ENCODE data around the gene CIDEC.
A peak's percentile ranks its signal among the peaks of the same experiment; 100 is the strongest.
"Not testable (repeated sequence)": the region's sequence is repeated elsewhere in the genome, so short reads cannot be mapped to it uniquely, and the experiment has no call there.

The CIDEC gene

DNA sequence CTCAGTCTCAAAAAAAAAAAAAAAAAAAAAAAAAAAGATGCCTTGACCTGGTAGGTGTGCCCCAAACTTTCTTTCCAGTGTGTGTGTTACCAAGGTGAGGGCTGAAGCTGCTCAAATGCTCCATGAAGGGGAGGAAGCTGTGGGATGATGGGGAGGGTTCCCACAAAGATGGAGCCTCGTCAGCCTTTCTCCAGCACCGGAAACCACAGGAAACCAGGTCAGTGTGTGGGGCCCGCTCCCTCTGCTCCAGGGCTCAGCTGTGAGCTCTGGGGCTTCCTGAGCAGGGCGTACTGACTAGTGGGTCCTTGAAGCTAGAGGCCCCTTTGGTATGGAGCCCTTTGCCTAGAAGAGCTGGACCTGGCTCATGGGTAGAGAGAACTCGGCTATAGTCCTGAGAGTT, 21.9 kb upstream of the CIDEC start:
- peak; percentile 31 for DNase-seq (ENCODE audit: low spot score)

DNA sequence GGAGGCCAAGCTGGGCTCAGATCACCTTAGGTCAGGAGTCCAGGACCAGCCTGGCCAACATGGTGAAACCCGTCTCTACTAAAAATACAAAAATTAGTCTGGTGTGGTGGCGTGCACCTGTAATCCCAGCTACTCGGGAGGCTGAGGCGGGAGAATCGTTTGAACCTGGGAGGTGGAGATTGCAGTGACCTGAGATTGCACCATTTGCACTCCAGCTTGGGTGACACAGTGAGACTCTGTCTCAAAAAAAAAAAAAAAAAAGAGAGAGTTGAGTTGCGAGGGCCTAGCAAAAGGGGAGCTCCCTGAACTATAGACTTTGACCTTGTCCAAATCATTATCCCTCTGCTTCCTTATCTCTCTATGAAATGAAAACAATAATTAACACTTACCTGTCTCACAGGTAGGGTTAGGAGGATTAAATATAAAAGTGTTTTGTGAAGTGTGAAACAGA, 20.9 kb upstream of the CIDEC start:
- DNase-seq (ENCODE audit: low spot score), result not testable (repeated sequence)

DNA sequence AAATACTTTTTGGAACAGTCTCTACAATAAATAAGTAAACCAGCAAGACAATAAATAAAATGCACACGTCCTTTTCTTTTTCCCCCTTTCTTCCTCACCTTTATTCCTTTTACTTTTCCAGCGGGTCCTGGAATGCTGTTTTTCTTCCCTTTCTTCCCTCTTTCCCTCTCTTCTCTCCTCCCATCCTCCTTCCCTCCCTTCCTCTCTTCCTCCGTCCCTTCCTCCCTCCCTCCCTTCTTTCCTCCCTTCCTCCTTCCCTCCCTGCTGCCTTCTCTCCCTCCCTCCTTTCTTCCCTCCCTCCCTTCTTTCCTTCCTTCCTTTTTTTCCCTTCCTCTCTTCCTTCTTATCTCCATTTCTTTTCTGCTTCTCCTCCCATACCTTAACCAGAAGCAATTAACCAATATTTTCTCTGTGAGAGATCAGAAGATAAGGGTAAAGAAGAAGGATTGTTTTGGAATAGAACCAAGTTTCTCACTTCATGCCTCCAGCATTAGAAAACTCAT, 19.3 kb upstream of the CIDEC start:
- DNase-seq (ENCODE audit: low spot score), result no peak

DNA sequence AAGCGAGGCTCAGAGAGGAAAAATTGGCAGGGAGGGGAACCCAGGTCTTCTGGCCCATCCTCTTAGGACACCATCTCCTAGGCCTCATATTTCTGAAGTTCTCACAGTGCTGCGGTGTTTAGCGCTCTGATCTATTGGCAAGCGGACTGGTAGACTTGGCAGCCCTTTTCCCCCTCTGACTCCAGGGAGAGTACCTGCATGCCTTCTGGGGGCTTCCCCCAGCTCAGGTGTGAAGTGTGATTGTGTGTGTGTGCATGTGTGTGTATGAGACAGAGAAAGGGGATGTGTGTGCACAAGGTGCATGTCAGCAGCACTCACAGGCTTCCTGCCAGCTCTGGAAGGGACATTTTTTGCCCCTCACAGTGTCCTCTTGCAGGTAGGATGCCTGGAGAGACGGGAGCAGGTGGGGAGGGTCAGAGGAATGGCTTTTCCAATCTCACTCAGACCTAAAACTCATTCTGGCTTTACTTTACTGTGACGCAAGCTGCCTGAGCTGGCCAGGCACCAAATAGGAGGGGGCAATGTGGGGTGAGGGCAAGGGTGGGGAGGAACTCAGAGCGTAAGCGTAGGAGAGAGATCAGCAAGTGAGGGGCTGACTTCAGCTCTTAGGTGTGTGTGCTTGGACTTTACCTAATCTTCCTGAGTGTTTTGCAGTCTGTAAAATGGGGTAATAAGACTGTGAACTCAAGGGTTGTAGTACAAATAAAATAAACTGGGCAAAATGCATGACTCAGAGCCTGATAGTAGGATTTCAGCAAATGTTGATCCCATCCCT, 18.6 kb upstream of the CIDEC start:
- no peak for DNase-seq (ENCODE audit: low spot score)

DNA sequence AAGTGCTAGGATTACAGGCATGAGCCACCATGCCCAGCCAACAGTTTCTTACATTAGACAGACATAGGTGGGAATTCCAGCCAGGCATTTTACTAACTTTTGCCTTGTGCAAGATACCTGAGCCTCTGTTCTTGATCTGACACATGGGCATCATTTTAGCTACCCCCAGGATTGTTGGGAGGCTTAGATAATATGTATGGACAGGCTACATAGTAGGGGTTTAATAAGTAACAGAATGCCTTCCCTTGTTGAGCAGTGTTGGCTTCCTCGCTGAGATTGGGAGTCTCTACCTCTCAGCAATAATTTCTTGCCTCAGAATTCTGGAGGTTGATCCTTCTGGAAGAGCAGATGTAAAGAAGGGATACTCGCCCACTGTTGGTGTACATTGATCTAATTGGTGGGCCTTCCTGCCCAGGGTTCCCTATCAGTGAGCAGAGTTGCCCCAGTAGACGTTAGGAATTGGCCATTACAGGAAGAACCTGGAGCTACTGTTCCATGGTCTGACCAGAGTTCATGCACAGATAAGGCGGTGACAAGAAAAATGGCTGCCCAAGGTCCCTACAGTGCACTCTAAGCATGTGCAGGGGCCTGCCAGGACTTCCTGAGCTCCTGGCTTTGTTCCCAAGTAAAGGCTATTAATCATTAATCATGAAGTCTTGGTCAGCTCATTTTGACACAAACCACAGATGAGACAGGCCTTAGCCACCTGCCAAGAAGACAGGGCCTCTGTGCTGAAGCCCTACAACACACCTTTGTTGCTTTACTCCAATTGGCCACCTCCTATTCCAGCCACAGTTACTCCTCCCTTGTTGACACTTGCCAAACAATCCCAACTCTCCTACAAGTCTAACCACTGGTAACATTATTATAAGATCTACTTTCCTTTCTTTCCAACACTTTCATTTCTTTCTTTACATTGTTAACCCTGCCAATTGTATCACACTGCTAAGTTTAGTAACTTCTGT, 17.6 kb upstream of the CIDEC start:
- DNase-seq (ENCODE audit: low spot score), result no peak

DNA sequence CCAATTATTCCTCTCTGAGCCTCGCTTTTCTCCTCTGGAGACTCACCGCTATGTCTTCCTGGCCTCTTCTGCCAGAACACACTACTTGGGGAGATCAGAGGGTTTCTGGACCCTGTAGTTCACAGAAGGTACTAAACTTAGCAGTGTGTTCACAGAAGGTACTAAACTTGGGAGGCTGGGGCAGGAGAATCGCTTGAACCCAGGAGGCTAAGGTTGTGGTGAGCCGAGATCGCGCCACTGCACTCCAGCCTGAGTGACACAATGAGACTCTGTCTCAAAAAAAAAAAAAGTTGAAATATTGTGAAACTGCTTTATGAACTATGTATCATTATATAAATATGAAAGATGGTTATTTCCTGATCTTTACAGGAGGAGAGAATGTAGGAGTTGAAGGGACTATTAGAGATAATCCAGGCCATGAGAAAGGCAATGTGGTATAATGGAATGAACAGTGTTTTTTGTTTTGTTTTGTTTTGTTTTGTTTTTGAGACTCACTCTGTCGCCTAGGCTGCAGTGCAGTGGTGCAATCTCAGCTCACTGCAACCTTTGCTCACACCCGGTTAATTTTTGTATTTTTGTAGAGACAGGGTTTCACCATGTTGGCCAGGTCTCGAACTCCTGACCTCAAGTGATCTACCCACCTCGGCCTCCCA, 16.8 kb upstream of the CIDEC start:
- DNase-seq (ENCODE audit: low spot score), result not testable (repeated sequence)

DNA sequence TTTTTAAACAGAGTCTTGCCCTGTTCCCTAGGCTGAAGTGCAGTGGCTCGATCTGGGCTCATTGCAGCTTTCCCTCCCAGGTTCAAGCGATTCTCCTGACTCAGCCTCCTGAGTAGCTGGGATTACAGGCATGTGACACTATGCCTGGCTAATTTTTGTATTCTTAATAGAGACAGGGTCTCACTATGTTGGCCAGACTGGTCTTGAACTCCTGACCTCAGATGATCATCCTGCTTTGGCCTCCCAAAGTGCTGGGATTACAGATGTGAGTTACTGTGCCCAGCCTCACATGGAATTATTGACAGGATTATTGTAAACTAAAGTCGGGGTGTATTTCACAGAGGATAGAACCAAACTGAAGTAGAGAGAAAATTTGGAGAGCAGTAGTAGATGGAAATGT, 15.7 kb upstream of the CIDEC start:
- not testable (repeated sequence) for DNase-seq (ENCODE audit: low spot score)

DNA sequence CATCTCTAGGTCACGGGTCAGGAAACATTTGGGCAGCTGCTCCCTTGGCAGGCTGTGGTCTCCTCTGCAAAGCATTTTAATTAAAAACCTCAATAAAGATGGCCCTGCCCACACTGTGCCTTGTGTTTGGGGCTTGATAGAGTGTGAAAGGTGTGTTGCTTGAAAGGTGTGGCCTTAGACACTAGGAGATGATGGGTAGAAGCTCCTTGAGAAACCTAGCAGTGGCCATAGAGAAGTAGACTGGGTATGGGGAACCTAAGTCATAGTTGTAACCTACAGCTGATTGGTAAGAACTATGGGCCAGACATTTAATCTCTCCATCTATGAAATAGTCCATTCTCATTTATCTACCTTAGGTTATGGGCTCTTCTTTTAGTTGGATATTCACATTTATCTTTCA, 13.7 kb upstream of the CIDEC start:
- DNase-seq (ENCODE audit: low spot score), result no peak

DNA sequence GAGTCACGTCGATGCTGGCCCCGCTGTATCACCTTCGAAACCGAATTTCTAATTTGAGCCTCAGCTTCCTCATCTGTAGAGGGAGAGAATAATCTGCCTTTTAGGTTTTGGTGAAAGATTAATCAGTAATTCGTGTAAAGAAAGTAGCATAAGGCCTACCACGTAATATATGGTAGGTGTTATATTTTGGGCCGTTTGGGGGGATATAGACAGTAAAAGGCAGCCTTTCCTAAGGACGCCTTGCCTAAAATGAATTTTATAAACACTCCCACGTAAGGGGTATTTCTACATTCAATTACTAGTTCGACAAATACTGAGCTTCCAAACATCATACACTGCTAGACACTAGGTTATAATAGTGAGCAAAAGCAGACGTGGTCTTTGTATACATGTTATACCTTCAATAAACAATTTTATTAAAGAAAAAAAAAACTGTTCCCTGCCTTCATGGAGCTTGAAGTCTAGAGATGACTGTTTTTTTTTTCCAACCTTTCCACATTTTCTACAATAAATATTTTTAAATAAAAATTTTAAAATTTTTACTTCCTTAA, 11.1 kb upstream of the CIDEC start:
- DNase-seq (ENCODE audit: low spot score), result no peak

DNA sequence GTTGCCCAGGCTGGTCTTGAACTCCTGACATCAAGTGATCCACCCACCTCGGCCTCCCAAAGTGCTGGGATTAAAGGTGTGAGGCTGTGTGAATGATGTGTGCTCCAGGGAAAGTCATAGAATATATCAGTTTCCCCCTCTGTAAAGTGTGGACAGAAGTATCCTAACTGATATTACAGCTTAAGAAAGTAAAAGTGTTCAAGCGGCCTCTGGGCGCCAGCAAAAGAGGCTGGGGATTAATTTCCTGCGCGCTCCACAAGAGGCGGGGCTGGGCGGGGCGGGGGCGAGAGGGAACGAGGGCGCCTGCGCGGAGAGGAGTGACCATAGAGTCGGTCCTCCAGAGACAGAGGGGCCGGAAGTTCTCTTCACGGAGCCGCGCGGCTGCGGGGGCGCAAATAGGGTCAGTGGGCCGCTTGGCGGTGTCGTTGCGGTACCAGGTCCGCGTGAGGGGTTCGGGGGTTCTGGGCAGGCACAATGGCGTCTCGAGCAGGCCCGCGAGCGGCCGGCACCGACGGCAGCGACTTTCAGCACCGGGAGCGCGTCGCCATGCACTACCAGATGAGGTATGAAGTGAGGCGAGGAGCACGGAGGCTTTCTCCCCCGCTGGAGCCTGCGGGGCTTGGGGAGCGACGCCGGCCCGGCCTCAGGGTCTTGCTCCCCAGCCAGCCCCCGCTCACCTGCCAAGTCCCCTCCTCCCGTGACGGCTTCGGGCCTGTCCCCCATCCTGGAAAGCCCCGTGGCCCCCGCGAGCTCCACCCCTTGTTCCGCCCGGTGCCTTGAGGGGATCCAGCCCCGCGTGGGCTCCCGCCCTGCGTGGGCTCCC, 10.4 kb upstream of the CIDEC start, which contains the start of gene JAGN1:
TSS of gene JAGN1 (plus strand) at position 362 of the 823 bp plus-strand sequence. CDS start at position 475, 113 bp downstream.
- DNase-seq (ENCODE audit: low spot score), result peak; percentile 94

DNA sequence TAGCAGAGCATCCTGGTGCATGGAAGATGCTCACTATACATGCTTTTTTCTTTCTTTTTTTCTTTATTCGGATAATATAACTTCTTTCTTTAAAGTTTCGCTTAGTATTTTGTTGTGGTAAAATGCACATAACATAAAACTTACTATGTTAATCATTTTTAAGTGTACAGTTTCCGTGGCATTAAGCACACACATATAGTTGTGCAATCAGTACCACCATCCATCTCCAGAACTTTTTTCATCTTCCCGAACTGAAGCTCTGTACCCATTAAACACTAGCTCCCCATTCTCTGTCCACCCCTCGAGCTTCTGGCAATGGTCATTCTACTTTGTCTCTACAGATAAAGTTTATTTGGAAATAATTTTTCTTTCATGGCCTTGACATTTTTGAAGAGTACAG, 9.4 kb upstream of the CIDEC start:
- no peak for DNase-seq (ENCODE audit: low spot score)

DNA sequence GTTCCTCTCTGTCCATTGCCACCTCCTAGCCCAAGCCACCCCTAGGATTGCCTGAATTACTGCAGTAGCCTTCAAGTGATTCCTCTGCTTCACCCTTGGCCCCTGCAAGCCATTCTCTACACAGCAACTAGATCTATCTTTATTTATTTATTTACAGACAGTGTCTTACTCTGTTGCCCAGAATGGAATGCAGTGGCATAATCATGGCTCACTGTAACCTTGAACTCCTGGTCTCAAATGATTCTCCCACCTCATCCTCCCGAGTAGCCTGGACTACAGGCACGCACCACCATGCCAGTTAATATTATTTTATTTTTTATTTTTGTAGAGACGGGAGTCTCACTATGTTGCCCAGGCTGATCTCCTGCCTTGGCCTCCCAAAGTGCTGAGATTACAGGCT, 8.5 kb upstream of the CIDEC start:
- no peak for DNase-seq (ENCODE audit: low spot score)

DNA sequence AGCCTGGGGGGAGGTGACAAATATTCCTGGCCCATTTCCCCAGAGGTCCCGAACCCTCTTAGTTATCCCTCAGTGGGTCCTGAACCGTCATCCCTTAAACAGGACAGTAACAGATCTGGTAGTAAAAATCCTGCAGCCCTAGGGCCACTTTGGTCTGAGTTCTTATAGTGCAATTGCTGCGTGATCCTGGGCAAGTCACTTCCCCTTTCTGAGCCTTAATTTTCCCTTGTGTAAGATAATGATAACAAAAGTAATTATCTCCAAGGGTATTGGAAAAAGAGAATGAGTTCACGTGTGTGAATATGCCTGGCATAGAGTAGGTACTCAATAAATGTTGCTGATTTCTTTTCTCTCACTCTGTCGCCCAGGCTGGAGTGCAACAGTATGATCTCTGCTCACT, 7.4 kb upstream of the CIDEC start:
- no peak for DNase-seq (ENCODE audit: low spot score)

DNA sequence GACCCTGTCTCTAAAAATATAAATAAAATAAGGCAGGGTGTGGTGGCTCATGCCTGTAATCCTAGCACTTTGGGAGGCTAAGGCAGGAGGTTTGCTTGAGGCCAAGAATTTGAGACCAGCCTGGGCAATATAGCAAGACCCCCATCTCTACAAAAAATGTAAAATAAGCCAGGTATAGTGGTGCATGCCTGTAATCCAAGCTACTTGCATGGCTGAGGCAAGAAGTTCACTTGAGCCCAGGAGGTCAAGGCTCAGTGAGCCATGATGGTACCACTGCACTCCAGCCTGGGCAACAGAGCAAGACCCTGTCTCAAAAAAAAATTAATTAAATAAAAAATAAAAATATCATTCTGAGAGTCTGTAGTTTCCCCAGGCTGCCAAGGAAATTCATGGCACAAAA, 6.3 kb upstream of the CIDEC start:
- DNase-seq (ENCODE audit: low spot score), result no peak

DNA sequence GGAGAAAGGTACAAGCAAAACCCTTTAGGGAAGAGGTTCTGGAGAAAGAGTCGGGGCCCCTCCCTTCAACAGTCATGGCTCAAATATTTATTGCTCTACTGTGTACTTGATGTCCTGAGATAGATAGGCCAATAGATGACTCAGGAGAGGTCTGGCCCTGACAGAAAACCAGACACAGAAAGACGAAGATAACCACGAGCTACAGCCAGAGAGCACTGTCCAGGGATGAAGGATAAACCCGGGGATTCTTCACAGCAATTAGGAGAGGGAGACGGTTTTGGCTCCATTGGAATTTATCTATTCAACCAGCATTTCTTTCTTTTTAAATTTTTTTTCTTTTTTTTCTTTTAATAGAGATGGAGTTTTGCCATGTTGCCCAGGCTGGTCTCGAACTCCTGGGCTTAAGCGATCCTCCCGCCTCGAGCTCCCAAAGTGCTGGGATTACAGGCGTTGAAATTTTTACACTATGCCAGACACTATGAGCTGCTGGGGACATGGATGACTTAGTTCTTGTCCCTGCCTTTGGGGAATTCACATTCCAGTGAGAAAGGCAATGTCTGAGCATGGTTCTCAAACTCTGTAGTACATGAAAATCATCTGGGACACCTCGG, 4.6 kb upstream of the CIDEC start:
- DNase-seq (ENCODE audit: low spot score), result no peak

DNA sequence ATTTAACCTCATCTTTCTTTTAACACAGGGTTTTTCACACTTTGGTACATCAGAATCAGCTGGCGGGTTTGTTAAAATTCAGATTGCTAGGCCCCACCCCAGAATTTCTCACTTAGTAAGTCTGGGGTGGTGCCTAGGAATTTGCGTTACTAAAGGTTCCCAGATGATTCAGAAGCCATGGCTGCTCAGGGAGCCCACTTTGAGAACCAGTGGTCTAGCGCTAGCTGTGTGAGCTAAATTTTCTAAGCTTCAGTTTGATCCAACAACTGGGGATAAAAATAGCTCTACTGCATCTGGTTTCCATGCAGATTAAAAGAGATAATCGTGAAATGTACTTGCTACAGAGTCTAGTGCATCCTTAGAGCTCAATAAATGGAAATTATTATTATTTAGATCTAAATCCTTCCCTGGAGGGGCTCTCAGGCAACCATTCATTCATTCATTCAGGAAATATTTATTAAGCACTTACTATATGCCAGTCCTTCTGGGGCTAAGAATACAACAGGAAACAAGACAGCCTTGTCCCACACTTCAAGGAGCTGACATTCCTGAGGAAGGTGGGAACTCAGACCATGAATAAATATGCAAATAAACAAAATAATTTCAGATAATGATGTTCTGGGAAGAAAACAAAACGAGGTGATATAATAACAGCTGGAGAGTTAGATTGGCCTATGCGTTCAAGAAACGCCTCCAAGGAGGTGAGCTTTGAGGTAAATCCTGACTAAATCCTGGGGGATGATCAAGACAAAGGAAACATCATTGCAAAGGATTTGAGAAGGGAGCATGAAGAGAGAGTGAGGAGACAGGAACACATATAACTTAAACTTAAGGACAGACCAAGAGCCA, 3.9 kb upstream of the CIDEC start:
- DNase-seq (ENCODE audit: low spot score), result no peak

DNA sequence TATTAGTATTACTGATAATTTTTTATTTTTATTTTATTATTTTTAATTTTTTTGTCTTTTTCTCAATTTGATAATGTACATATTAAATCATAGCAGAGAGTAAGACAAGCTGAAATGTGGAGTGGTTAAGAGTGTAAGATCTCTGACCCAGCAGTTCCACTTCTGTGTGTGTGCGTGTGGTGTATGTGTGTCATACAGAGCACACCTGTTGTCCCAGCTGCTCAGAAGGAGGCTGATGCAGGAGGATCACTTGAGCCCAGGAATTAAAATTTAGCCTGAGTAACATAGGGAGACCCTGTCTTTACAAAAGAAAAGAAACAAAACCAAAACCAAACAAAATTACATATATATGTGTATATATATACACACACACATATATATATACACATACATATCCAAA, 1.4 kb upstream of the CIDEC start:
- DNase-seq (ENCODE audit: low spot score), result no peak

DNA sequence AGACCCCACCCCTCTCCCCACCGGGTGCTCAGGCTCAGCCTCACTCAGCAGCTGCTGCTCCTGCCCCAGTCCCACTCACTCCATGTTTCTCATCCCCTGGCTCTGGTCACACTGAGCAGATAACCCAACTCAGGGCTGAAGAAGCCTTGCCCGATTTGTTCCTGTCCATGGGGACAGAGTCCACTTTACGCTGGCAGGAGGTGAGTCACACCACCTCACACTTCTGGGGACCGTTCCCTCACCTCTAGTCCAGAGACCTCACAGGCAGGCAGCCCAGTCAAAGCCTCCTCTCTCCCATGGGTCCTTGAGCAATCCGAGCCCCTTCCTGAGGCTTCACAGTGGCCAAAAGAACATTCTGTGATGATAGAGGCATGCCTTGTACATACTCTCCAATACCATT, 1.4 kb downstream of the CIDEC start:
- no peak for DNase-seq (ENCODE audit: low spot score)

DNA sequence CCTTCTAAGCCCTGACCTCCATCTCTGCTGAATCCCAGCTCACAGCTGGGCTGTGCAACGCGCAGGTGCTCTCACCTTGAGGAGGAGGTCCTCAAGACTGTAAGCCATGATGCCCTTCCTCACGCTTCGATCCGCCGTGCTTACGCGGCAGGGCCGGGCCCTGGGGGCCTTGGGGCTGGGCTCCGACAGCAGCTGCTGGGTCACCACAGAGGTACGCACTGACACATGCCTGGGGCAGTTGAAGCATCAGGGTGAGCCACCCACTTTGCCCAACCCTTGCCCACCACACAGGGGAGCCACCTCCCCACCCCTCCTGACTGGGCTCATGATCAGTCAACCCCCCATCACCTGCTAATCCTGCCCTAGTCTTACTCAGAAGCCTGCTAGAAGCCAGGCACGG, 3.1 kb downstream of the CIDEC start:
- DNase-seq (ENCODE audit: low spot score), result no peak

DNA sequence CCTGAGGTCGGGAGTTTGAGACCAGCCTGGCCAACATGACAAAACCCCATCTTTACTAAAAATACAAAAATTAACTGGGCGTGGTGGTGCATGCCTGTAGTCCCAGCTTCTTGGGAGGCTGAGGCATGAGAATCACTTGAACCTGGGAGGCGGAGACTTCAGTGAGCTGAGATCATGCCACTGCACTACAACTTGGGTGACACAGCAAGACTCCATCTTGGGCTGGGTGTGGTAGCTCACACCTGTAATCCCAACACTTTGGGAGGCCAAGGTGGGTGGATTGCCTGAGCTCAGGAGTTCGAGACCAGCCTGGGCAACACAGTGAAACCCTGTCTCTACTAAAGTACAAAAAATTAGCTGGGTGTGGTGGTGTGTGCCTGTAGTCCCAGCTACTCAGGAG, 3.8 kb downstream of the CIDEC start:
- DNase-seq (ENCODE audit: low spot score), result not testable (repeated sequence)

All from CD4-positive, alpha-beta T cell treated with Interleukin-2 at 100 ng/mL for 4 hours (primary cell).